ENCODE measurements around the gene ZCCHC24. TPM values are rescaled to one million over a fixed set of nuclear protein-coding genes. Genes with fewer than 3 reads are reported as not detected.
"Not testable (repeated sequence)": the region's sequence is repeated elsewhere in the genome, so short reads cannot be mapped to it uniquely, and the experiment has no call there.

ZCCHC24 gene
- total RNA-seq, 1 donor from 2014 or later = 31.8 TPM

- H3K9me3 Mint-ChIP-seq = no peaks in the 10 kb centered on the region
- DNase-seq (ENCODE audit: low spot score in 2 of 2, unreplicated experiment in 2 of 2) = no peak
- no peaks in the 10 kb centered on the region for H3K36me3 Mint-ChIP-seq
- no peaks in the 10 kb centered on the region for H3K27me3 Mint-ChIP-seq (ENCODE audit: low read depth)
- no peak for TF ChIP-seq CTCF (IDR thresholded peaks at IDR 0.05; ENCODE audit: unreplicated experiment)
- no peak overlapping the region for H3K27ac Mint-ChIP-seq
- peaks cover 6% of the 10 kb centered on the region for H3K4me1 Mint-ChIP-seq
- no peak overlapping the region for H3K4me3 Mint-ChIP-seq
These were observed 103.1 kb downstream of the ZCCHC24 start for GRCh38 chr10:79342295-79342761.

- no peaks in the 10 kb centered on the region for H3K27me3 Mint-ChIP-seq (ENCODE audit: low read depth)
- H3K4me1 Mint-ChIP-seq = peaks cover 3% of the 10 kb centered on the region
- DNase-seq (ENCODE audit: low spot score in 2 of 2, unreplicated experiment in 2 of 2) = no peak
- no peak overlapping the region for H3K27ac Mint-ChIP-seq
- H3K9me3 Mint-ChIP-seq = no peaks in the 10 kb centered on the region
- no peak for TF ChIP-seq CTCF (IDR thresholded peaks at IDR 0.05; ENCODE audit: unreplicated experiment)
- no peaks in the 10 kb centered on the region for H3K36me3 Mint-ChIP-seq
- H3K4me3 Mint-ChIP-seq = no peak overlapping the region
These were observed 104.7 kb downstream of the ZCCHC24 start for GRCh38 chr10:79340646-79341244.

GRCh38 chr10:79339266-79339665, 106.2 kb downstream of the ZCCHC24 start:
- H3K27ac Mint-ChIP-seq = no peak overlapping the region
- no peaks in the 10 kb centered on the region for H3K27me3 Mint-ChIP-seq (ENCODE audit: low read depth)
- no peak for DNase-seq (ENCODE audit: low spot score in 2 of 2, unreplicated experiment in 2 of 2)
- H3K9me3 Mint-ChIP-seq = no peaks in the 10 kb centered on the region
- H3K4me1 Mint-ChIP-seq = peaks cover 3% of the 10 kb centered on the region
- TF ChIP-seq CTCF (IDR thresholded peaks at IDR 0.05; ENCODE audit: unreplicated experiment) = no peak
- no peak overlapping the region for H3K4me3 Mint-ChIP-seq
- H3K36me3 Mint-ChIP-seq = no peaks in the 10 kb centered on the region

GRCh38 chr10:79337783-79338469, 107.5 kb downstream of the ZCCHC24 start:
- H3K9me3 Mint-ChIP-seq; H3K4me3 Mint-ChIP-seq; H3K27me3 Mint-ChIP-seq (ENCODE audit: low read depth); H3K27ac Mint-ChIP-seq; DNase-seq (ENCODE audit: low spot score in 2 of 2, unreplicated experiment in 2 of 2); H3K4me1 Mint-ChIP-seq; H3K36me3 Mint-ChIP-seq: not testable (repeated sequence)

GRCh38 chr10:79336739-79337138, 108.7 kb downstream of the ZCCHC24 start:
- TF ChIP-seq CTCF (IDR thresholded peaks at IDR 0.05; ENCODE audit: unreplicated experiment) = no peak
- no peaks in the 10 kb centered on the region for H3K36me3 Mint-ChIP-seq
- no peak overlapping the region for H3K4me3 Mint-ChIP-seq
- no peak overlapping the region for H3K27ac Mint-ChIP-seq
- DNase-seq (ENCODE audit: low spot score in 2 of 2, unreplicated experiment in 2 of 2) = no peak
- H3K27me3 Mint-ChIP-seq (ENCODE audit: low read depth) = no peaks in the 10 kb centered on the region
- H3K9me3 Mint-ChIP-seq = peaks cover 4% of the 10 kb centered on the region
- no peaks in the 10 kb centered on the region for H3K4me1 Mint-ChIP-seq

GRCh38 chr10:79336276-79336675, 109.1 kb downstream of the ZCCHC24 start:
- TF ChIP-seq CTCF (IDR thresholded peaks at IDR 0.05; ENCODE audit: unreplicated experiment) = no peak
- H3K4me3 Mint-ChIP-seq = no peak overlapping the region
- no peak for DNase-seq (ENCODE audit: low spot score in 2 of 2, unreplicated experiment in 2 of 2)
- H3K4me1 Mint-ChIP-seq = no peaks in the 10 kb centered on the region
- H3K9me3 Mint-ChIP-seq = peaks cover 4% of the 10 kb centered on the region
- no peak overlapping the region for H3K27ac Mint-ChIP-seq
- H3K36me3 Mint-ChIP-seq = no peaks in the 10 kb centered on the region
- no peaks in the 10 kb centered on the region for H3K27me3 Mint-ChIP-seq (ENCODE audit: low read depth)
